IPS-11a (cell line): ENCODE data around the gene LILRB2.
"Not testable (repeated sequence)": the region's sequence is repeated elsewhere in the genome, so short reads cannot be mapped to it uniquely, and the experiment has no call there.

Source experiments
- H3K4me3 ChIP-seq: one replicate; pipeline ENCODE4 v1.5.1; 2013; ENCODE audit warnings: low read depth, low read length, control low read depth

LILRB2 gene

DNA sequence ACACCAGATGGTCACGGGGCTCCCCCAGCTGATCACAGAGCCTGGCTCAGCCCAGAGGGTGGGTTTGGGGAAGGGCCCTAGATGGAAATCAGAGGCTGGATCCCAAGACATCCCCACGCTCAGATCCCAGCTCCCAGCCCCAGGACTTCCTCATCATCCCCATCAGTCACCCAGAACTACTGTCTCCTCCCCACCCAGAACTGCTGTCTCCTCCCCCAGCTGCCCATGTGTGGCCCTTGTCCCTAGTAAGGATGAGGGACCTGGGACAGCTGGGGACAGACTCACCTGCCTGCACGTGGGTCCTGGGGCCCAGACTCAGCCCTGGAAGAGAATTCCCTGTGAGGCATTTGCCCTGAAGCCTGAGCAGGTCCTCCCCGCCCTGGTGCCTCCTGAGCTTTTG lies 38.7 kb downstream of the LILRB2 start:
- not testable (repeated sequence) for H3K4me3 ChIP-seq

GRCh38 chr19:54240372-54241336 lies 40.3 kb downstream of the LILRB2 start:
- H3K4me3 ChIP-seq, result not testable (repeated sequence)

- not testable (repeated sequence) for H3K4me3 ChIP-seq
Measured at GRCh38 chr19:54239491-54240371, 41.2 kb downstream of the LILRB2 start.

DNA sequence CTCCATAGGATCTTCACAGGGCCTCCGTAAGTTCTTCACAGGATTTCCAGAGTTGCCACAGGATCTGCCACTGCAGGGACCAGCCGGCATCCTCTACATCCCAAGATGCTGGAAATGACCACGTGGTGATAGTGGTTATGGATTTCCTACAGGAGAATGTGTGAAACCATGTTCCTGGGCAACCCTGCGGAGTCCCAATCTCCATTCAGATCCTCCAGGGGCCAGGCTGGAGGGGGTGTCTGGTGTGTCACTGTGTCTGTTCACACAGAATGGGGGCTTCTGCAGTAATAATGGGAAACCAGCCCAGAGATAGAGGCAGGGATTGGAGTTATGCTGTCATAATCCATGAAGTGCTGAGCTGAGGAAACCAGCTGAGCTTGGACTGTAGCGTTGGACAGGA lies 47.0 kb downstream of the LILRB2 start:
- no peak overlapping the region for H3K4me3 ChIP-seq

GRCh38 chr19:54231077-54231931 lies 49.6 kb downstream of the LILRB2 start:
- no peak overlapping the region for H3K4me3 ChIP-seq

- H3K4me3 ChIP-seq, result no peak overlapping the region
Measured at GRCh38 chr19:54230031-54230430, 50.9 kb downstream of the LILRB2 start.

DNA sequence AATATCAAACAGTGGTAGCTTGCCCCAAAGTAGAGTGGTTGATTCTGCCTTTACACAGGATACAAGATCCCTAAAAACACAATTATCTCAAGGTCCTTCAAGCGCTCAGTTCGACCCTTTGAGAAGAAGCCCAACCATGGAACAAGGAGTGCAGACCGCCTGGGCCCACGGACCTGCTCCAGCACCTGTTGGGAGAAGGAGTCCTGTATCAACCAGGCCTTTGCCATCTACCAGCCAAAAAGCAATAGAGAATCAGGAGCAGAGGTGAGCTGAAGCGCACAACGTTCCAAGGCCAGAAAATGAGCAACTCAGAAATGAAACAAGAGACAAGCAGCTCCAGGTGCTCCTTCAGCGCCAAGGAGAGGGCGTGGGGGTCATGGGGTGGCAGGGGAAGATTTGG lies 51.8 kb downstream of the LILRB2 start:
- no peak overlapping the region for H3K4me3 ChIP-seq

DNA sequence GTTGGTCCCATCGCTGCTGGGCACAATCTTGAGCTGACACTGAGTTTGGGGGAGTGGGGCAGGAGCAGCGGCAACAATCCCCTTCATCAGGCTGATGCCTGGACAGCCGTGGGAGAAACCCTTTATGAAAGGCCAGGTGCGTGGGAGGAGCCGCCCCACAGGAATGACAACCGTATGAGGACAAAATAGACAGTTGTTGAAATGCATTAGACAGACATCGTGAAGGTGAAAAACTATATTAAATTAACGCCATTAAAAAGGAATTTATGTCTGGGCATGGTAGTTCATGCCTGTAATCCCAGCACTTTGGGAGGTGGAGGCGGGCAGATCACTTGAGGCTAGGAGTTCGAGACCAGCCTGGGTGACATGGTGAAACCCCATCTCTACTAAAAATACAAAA lies 56.3 kb downstream of the LILRB2 start:
- H3K4me3 ChIP-seq, result not testable (repeated sequence)

DNA sequence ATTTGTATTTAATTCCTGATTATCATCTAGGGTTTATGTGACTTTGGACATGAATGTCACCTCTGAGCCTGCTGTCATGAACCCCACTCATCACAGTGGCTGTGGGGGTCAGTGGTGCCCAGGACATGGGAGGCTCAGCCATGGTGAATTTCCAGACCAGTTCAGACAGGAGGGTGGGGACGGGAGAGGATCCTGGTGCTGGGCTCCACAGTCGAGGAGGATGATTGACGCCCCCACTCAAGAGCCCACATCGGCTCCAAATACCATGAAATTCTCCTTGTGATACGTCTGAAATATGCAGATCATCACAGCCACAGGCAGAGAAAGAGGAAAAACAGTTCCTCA lies 57.0 kb downstream of the LILRB2 start:
- H3K4me3 ChIP-seq, result not testable (repeated sequence)
